Activated CD4-positive, alpha-beta T cell treated with anti-CD3 and anti-CD28 coated beads for 4 hours (primary cell): ENCODE measurements around the gene MINDY1.

Experiments used
- DNase-seq, 2 donors: peaks; one replicate each; pipeline ENCODE4 v3.0.0-alpha.2; 2020

The MINDY1 gene

GRCh38 chr1:150981805-150982712 is 24.6 kb downstream of the MINDY1 start, which contains the start of gene ANXA9:
Gene ANXA9, plus strand, starts transcription at chr1:150982292. Its CDS starts 814 bp downstream, at chr1:150983106.
- no peak for DNase-seq

GRCh38 chr1:150981177-150981804 is 25.4 kb downstream of the MINDY1 start:
- no peak for DNase-seq

GRCh38 chr1:150979092-150980056 is 27.3 kb downstream of the MINDY1 start:
- DNase-seq: peak; percentile 85 to 92

GRCh38 chr1:150976879-150977694 is 29.6 kb downstream of the MINDY1 start:
- peak; percentile 65 to 72 for DNase-seq

GRCh38 chr1:150976401-150976821 is 30.3 kb downstream of the MINDY1 start:
- DNase-seq: no peak

- peak; percentile 68 to 74 for DNase-seq
Observed at GRCh38 chr1:150974580-150975478, 31.9 kb downstream of the MINDY1 start, which contains the start of gene CERS2. Gene CERS2, minus strand, starts transcription at chr1:150974835. Its CDS starts 5,745 bp downstream, at chr1:150969090.

- peak; percentile 33 to 48 for DNase-seq
Observed at GRCh38 chr1:150973836-150974579, 32.7 kb downstream of the MINDY1 start.

GRCh38 chr1:150973258-150973835 is 33.4 kb downstream of the MINDY1 start:
- peak in 1 of 2 donors; percentile 20 for DNase-seq

GRCh38 chr1:150972417-150972940 is 34.2 kb downstream of the MINDY1 start:
- no peak for DNase-seq

- DNase-seq: no peak
Observed at GRCh38 chr1:150971583-150972416, 34.9 kb downstream of the MINDY1 start.

GRCh38 chr1:150970808-150971582 is 35.7 kb downstream of the MINDY1 start:
- DNase-seq: no peak

GRCh38 chr1:150969626-150970025 is 37.1 kb downstream of the MINDY1 start:
- no peak for DNase-seq

GRCh38 chr1:150968491-150968890 is 38.2 kb downstream of the MINDY1 start:
- no peak for DNase-seq

GRCh38 chr1:150967936-150968335 is 38.8 kb downstream of the MINDY1 start:
- no peak for DNase-seq

GRCh38 chr1:150966011-150966410 is 40.7 kb downstream of the MINDY1 start:
- no peak for DNase-seq

- no peak for DNase-seq
Observed at GRCh38 chr1:150965605-150966004, 41.1 kb downstream of the MINDY1 start.

- no peak for DNase-seq
Observed at GRCh38 chr1:150964164-150964489, 42.6 kb downstream of the MINDY1 start.
